SKM-1 (cell line): ENCODE data around the gene MIAT.
A peak's percentile ranks its signal among the peaks of the same experiment; 100 is the strongest.
"Not testable (repeated sequence)": the region's sequence is repeated elsewhere in the genome, so short reads cannot be mapped to it uniquely, and the experiment has no call there.

ENCODE experiments used
- DNase-seq: peaks from one replicate; lab custom pipeline; 2025; ENCODE audit not compliant: unreplicated experiment; lab: John Stamatoyannopoulos, UW

The MIAT gene

DNA sequence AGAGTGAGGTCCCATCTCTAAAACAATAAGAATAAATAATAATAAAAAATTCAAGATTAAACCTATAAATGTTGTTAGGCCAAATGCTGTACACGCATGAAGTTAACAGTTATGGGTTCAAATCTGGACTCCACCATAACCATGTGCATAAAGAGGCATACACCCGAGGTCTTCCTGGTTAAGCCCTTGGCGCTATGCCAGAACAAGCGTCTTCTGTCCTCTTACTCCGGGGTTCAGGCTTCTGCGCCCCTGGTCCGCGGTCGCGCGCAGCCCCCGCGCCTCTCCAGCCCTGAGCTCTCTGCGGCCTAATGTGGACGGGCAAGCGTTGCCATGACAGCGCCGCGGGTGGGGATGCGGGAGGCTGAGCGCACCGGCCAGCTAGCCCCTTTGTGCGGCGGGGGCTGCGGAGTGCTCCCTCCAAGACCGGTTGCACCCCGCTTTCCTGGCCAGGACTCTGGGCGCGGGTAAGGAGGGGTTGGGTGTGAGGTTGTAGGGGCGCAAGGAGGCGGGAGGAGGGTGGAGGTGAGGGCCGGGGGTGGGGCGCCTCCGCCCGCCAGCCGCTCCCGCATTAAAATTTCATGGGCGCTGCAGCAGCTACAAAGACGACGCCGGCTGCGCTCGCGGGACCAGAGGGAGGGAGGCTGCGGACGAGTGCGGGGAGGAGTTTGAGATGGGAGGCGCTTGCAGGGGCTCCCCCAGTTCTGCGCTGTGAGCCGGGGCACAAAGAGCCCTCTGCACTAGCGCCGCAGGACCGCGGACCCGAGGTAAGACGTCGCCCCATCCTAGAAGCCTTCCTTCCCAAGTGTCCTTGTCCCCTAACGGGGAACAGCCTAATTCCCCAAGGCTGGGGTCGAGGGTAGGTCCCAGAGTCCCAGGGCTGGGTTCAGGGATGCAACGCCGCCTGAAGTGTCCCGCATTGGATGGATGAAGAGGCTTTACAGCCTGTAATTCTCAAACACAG, at the start of gene MIAT:
MIAT (plus strand) TSS at position 698 of the 961 bp plus-strand sequence.
- DNase-seq: no peak

DNA sequence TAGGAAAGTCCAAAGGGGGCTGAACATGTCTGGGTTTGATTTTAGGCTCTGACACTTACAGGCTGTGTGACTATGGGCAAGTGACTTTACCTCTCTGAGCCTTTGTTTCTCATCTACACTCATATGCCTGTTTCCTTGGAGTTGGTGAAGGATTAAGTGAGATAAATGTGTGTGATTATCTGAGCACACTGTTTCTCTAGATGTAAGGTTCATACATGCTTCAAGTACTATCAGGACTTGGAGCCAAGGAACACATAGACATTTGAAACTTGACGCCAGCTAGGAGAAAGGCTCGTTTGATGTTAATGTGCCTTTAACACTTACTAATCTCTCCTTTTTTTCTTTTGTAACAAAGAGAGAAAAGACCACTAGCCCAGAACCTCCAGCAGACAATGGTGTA, 49.3 kb upstream of the MIAT start:
- no peak for DNase-seq

DNA sequence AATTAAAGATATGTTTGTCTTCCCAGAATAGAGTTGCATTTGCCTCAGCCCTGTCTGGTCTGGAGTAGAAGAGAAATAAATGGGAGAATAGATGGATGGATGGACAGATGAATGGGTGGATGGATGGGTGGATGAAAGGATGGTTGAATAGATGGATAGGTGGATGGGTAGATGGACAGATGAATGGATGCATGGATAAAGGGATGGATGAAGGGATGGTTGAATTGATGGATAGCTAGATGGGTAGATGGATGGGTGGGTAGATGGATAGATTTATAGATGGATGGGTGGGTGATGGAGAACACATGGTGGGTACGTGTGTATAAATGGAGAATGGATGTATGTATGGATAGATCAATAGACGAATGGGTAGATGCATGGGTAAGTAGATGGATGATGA, 48.1 kb upstream of the MIAT start:
- DNase-seq: no peak

DNA sequence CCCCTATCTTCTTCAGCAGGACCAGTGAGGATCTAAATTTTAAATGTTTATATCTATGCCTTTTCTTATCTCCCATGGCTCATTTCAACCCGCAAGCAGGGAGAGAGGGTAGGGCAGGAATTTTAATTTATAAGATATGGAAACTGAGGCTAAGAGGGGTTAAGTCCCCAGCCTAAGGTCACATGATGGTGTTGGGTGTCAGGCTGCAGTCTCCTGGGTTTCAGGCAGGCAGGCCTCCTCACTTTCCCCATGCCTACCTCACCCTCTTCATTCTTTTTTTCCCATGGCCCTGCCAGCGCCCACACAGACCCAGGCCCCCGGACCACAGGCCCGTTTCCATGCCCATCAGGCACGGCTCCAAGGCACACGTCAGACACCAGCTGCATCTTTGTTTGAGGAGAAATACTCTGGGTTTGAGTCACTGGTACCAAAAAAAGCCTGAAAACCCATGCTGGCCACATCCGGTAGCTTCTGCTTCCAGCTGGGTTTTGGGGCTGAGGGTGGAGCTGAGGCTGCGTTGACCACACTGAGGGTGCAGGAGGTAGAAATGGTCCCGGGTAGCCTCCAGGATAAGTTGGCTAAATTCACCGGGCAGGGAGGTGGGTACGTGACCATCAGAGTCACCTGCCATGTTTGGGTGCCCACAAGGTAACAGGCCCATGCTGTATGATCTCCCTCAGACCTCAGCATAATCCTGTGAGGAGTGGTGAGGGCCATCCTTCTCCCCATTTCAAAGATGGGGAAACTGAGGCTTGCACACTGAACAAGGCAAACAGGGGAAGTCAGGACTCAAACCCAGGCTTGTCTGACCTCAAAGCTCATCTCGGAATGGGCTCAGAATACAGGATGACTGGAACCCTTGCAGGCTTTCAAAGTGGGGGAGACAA, 47.1 kb upstream of the MIAT start:
- no peak for DNase-seq

- no peak for DNase-seq
Measured at GRCh38 chr22:26610996-26611395, 46.4 kb upstream of the MIAT start.

GRCh38 chr22:26612652-26613051, 44.7 kb upstream of the MIAT start:
- no peak for DNase-seq

DNA sequence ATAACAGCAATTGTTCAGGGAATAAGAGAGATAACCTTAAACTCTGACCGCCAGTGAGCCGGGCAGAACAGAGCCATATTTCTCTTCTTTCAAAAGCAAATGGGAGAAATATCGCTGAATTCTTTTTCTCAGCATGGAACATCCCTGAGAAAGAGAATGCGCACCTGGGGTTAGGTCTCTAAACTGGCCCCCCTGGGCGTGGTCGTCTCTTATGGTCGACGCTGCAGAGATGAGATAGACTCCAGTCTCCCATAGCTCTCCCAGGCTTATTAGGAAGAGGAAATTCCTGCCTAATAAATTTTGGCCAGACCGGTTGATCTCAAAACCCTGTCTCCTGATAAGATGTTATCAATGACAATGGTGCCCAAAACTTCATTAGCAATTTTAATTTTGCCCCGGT, 43.6 kb upstream of the MIAT start:
- DNase-seq: not testable (repeated sequence)

DNA sequence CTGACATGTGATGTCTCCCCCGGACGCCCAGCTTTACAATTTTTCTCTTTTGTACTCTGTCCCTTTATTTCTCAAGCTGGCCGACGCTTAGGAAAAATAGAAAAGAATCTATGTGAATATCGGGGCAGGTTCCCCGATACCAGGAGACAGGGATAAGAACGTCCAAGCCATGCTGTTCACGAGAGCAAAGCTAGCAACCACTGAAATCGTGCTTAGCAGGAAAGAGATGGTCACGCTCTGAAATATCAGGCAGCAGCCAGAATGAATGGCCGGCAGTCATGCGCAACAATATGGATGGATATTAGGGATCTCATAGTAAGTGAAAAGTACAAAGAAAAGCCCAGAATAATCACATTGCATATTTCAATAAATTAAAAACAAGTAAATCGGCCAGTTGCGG, 43.1 kb upstream of the MIAT start:
- DNase-seq: no peak

GRCh38 chr22:26615149-26615548, 42.2 kb upstream of the MIAT start:
- no peak for DNase-seq

- DNase-seq: no peak
Measured at GRCh38 chr22:26615830-26616435, 41.5 kb upstream of the MIAT start.

DNA sequence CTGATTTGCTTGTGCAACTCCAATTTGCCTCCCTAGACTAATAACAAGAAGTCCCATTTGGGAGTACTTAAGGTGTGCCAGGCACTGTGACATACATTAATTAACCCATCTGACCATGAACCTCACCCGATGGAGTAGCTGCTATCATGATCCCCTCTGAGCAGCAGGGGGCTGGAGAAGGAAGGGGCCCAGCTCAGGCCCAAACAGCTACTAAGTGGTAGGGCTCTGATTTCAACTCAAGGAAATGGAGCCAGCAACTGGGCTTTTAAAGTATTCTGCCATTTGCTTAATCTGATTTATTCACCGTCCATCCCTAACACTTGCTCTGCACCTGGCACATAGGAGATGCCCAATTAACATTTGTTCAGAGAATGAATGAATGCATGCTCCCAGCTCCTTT, 40.7 kb upstream of the MIAT start:
- no peak for DNase-seq

- DNase-seq: peak; percentile 74
Measured at GRCh38 chr22:26617271-26618199, 39.9 kb upstream of the MIAT start, which contains the start of gene CRYBB1. Gene CRYBB1, minus strand, starts transcription at chr22:26618027. Its CDS starts 1,708 bp downstream, at chr22:26616319.

- DNase-seq: no peak
Measured at GRCh38 chr22:26618455-26618854, 38.9 kb upstream of the MIAT start.

DNA sequence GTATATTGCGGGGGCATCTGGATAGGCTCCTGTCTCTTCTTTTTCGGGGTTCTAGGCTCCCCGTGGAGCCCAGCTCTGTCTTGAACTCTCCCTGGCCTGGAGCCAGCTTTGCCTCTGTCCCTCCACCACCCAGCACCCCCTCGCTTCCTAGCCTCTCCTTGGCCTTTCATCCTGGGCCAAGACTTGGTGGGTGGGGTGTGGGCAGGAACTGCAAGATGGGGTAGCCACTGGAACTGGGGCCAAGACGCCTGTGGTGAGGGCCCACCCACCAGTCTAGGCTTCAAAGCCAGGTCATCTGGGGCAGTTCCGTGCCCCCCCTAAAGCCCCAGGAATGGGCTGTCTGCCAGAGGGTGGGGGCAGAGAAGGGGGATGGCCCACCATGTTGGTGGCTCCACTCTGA, 37.9 kb upstream of the MIAT start:
- no peak for DNase-seq

DNA sequence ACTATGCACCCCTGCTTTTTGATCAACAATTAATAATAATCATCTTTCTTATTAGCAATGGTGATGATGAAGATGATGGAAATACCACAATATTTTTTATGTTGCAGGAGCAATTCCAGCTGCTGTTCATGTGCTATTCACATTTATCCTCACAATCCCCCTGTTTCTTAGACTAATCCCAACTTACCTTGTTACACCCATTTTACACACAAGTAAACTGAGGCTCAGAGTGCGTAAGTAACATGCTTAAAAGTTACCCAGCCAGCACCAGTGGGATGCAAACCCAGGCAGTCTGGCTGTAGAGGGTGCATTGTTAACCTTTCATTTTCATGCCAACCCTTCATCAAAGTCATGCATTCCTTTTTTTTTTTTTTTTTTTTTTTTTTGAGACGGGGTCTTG, 37.2 kb upstream of the MIAT start:
- DNase-seq: no peak

DNA sequence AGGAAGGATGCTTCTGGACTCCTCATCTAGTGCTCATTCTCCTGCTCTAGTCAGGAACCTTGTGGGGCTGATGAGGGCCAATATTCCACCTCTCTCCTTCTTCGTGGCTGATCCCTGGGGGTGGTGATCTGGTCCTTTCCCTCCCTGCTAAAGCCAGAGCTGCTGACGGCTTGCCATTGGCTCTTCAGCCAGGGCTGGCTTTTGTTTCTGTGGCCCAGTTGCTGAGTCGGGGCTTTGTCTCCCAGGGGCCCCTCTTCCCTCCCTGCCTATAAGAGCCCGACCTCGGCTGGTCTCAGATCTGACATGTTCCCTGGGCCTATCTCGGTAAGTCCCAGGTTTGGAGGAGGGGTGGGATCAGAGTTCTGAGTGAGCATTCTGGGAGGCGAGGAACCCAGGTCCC, 35.7 kb upstream of the MIAT start, which contains the start of gene CRYBA4:
CRYBA4 (plus strand) TSS at position 301 of the 400 bp plus-strand sequence. CDS start 634 bp downstream, outside the sequence.
- DNase-seq: no peak

- no peak for DNase-seq
Measured at GRCh38 chr22:26623984-26624383, 33.4 kb upstream of the MIAT start.

DNA sequence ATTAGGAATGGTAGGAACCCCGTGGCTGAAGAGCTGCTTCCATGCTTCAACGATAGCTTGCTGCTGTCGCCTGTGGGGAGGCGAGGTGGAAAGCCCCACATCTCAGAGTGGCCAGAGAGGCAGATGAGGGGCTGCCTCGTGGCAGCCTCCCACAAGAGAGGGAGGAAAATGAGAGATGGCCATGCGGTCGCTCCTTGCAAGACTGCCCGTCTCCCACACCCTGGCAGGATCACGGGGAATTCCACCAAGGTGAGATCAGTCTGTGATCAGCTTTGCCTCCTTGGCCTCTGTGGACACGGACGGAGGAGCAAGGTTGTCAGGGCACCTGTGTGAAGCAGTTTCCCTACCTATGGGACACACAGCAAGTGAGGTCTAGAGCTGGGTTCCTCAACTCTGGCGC, 32.6 kb upstream of the MIAT start:
- DNase-seq: no peak

DNA sequence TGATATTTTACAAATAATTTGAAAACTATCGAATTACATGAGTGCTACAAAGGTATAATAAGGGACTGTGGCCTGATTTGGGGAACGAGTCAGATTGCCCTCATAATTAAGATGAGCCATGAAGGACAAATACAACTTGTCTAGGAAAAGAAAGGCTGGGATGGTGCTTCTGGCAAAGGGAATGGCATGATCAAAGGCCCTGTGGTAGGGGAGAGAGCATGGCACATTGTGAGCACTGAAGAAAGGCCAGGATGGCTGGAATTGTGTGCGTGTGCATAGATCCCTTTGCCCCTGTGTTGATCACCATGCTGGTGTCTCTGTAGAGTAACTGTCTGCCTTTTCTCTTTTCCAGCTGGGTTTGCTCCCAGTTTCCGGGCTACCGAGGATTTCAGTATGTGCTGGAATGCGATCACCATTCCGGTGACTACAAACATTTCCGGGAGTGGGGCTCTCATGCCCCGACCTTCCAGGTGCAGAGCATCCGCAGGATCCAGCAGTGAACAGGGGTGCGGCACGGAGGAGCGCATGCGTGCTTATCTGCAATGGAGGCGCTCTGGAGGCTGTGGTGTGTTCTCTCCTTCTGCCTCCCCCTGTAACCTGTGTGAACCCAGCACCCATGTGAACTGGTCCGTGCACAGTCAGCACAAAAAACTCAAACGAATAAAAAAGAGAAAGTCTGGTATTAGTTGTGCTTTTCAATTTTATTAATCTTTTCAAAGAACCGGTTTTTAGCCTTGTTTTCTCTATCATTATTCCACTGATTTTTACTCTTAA, 27.2 kb upstream of the MIAT start:
- DNase-seq: no peak
